Stimulated activated CD4-positive, alpha-beta T cell treated with anti-CD3 and anti-CD28 coated beads, Interleukin-1b, Interleukin-23, amount 100 ng/mL, for 48 hours (primary cell): ENCODE data around the gene PSMC5.

Experiments used
- DNase-seq: peaks from one replicate; pipeline ENCODE4 v3.0.0-alpha.2; 2020

Gene PSMC5

DNA sequence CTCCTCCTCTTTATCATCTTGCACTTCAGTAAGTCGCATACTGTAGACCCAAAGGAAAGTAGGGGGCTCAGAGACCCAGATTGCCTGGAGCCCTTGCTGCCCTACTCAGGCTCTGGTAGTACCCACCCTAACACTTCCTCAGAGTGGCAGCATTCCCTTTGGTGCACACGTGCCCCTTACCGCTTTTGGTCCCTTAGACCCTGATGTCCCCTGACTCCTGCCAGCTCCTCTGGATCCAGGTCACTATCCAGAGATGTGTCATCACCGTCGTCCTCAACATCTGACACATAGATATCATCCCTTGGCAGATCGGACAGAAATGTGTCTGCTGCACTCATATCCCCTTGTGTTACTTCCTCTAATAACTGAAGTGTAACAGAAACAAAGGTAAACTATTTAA, 5.4 kb upstream of the PSMC5 start:
- DNase-seq: no peak

- DNase-seq: no peak
Measured at GRCh38 chr17:63822537-63822936, 4.7 kb upstream of the PSMC5 start.

DNA sequence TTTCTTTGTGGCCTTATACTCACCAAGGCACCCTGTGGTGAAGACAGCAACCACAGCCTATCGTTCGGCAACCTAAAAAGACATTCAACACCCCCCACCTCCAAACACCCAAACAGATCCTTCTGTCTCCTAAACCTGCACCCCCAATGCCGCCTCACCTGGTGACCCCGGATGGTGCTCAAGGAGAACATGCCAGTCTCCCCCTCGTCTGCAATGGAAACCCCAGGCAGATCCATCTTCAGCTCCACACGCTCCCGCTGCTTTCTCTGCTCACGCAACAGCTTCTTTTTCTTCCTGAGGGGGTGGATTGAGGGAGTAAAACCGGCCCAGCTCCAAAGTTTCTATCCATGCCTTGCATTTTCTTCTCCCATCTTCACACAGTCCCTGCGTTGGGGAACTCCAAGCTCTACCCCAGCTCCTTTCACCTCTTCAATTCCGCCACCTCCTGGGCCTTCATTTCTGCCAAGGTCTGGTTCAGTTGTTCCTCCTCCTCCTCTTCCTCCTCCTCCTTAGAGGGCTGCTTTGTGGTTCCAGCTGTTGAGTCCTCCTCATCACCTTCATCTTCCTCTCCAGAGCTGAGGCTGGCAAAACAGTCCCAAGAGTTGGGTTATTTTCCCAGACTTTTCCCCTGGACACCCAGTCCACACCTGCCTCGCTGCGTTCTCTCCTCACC, 3.4 kb upstream of the PSMC5 start:
- DNase-seq: no peak

DNA sequence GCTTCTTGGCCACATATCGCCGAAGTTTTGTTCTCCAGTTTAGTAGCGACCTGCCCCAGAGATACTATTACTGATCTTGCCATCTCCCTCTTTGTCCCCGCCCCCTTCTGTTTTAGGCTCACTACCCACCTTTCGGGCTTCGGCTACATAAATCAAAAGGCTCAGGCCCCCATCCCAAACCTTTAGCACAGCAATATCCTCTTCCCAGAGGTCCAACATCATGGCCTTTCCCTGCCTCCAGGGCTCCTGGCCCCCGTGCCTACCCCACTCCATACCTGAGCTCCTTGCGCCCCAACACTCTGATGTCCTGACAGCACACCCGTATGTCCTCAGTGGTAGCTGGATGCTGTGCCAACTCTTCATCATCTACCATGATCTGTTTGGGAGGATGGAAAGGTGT, 2.9 kb upstream of the PSMC5 start:
- DNase-seq: no peak

- DNase-seq: no peak
Measured at GRCh38 chr17:63826468-63827001, 696 bp upstream of the PSMC5 start.

DNA sequence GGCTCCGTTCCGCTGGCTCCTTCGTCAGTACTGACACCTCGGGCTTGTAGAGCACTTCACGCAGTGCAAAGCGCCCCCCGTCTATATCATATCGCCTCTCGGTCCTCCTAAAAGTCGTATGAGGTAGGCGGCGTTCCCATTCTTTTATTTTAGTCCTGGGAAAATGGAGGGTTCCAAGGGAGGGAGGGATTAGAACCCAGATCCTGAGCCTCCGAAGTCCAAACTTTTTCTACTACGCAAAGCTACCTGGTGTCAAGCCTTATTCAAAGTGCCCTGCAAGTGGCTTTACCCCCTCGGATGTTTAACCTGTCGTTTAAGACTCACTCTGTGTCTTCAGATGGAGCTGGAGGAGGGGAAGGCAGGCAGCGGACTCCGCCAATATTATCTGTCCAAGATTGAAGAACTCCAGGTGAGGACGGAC, 580 bp downstream of the PSMC5 start:
- no peak for DNase-seq

- no peak for DNase-seq
Measured at GRCh38 chr17:63828936-63829335, 1.7 kb downstream of the PSMC5 start.

GRCh38 chr17:63830278-63830677, 3.0 kb downstream of the PSMC5 start:
- DNase-seq: no peak

DNA sequence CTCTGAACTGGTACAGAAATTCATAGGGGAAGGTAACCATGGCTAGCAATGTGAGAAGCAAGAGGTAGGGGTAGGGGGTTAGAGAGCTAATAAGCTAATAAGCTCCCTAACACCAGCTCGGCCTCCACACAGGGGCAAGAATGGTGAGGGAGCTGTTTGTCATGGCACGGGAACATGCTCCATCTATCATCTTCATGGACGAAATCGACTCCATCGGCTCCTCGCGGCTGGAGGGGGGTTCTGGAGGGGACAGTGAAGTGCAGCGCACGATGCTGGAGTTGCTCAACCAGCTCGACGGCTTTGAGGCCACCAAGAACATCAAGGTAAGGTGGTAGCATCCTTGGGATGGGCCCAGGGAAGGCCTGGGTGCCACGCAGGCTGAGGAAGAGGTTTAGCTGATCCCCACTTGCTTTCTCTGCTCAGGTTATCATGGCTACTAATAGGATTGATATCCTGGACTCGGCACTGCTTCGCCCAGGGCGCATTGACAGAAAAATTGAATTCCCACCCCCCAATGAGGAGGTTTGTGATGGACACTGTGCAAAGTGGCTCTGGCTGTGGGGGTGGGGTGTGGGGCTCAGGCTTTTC, 3.8 kb downstream of the PSMC5 start:
- no peak for DNase-seq

GRCh38 chr17:63831505-63831904, 4.3 kb downstream of the PSMC5 start:
- DNase-seq: no peak

DNA sequence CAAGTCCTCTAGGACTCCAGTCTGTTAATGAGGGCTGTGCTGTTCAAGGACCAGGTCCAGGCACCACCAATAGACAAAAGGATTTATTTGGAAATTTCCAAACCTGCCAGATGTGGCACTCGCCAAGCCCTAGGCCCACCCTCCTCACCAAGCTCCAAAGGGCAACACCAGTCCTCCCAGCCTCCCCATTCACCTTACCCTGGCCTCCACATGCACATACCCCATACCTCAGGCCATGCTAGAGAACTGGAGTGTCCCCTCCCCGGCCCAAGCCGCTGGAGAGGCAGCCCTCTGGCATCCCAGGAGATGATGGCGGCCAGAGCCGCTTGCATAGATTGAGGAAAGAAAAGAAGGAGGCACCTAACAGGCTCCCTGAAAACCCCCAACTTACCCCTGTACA, 4.8 kb downstream of the PSMC5 start:
- DNase-seq: no peak

- no peak for DNase-seq
Measured at GRCh38 chr17:63832455-63832854, 5.2 kb downstream of the PSMC5 start.

GRCh38 chr17:63833026-63833740, 6.0 kb downstream of the PSMC5 start:
- no peak for DNase-seq

DNA sequence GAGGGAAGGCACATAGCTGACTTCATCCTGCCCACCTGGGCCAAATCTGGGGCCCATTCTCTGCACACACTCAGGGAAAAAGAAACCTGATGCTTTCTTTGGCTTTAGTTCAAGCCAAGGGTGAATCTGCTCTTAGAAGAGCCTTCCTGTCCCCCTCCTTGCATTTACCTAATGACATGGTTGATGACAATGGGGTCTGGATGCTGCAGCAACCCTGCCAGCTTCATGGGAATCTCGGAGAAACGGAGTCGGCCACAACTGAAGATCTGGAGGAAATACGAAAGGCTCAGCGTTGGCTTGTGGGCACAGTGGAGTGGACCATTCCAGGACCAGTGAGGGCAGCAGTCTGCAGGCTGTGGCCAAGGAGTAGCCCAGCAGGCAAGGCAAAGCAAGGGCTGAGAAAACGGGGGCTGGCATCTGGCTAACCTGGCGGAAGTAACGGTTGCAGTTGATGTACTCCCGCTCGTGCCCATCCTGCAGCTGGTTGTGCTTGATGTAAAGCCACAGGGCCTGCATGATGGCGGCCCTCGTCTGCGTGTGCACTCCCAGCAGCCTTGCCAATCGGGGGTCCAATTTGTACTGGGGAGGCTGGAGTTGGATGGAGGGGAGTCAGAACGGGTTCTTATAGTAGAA, 6.6 kb downstream of the PSMC5 start:
- no peak for DNase-seq

GRCh38 chr17:63834431-63835166, 7.4 kb downstream of the PSMC5 start:
- no peak for DNase-seq

- DNase-seq: no peak
Measured at GRCh38 chr17:63835167-63835720, 8.0 kb downstream of the PSMC5 start.

DNA sequence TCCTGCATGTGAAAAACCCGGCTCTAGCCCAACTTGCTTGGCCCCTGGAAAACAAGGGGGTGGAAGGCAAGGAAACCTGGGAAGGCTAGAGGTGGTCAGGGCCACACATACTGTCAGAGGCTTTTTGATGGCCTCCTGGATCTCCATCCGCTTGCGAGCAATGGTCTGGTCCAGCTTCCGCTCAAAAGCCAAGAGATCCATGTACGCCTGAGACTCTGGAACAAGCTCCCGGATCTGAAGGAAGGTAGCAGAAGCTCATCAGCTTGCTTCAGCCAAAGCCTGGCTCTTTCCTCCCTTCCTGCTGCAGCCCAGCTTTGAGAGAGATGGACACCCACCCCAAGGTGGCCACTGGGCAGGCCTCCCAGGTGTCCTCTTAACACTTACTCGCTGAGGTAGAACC, 9.6 kb downstream of the PSMC5 start:
- no peak for DNase-seq

DNA sequence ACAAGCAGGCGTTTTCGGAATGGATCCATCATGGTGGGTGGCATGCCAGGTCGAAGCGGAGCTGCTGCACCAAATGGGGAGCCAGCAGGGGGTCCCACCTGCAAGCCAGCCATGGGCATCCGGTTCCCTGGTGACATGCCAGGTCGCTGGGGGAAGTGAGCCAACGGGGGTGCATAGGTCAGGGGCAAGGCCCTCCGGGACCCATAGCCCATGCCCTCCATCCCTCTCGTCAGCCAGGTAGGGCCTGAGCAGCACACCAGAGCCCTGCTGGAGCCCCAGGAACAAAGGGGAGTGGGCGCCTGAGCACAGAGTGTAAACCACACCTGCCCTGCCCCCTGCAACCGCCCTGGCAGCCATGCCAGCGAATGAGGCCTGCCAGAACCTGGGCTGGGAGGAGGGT, 10.2 kb downstream of the PSMC5 start:
- no peak for DNase-seq

DNA sequence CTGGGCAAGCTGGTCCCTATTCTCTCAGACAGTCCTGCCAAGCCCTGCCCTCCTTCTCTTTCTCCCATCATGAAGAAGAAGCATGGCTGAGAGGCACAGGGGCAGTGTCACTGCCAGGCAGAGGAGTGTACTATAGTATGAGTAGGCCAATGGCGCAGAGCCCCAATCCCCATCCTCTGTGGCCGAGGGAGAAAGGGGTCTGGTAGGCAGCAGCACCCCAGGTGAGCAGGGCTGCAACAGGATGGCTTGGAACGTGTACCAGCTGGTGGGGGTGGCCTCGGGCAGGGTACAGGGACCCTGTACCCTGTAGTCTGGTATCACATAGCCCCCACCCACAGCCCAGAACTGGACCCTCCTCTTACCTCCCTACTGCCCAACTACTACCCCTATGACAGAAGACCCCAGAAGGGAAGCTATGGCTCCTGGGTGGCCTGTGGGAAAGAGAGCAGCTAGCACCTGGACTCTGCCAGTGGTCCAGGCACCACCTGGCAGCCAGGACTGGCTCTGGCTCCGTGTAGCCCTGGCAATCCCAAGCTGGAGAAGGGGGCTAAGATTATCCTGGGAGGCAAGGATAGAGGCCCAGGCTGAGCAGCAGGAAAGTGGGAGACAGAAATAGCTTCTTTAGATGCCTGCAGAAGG, 10.8 kb downstream of the PSMC5 start:
- DNase-seq: no peak

DNA sequence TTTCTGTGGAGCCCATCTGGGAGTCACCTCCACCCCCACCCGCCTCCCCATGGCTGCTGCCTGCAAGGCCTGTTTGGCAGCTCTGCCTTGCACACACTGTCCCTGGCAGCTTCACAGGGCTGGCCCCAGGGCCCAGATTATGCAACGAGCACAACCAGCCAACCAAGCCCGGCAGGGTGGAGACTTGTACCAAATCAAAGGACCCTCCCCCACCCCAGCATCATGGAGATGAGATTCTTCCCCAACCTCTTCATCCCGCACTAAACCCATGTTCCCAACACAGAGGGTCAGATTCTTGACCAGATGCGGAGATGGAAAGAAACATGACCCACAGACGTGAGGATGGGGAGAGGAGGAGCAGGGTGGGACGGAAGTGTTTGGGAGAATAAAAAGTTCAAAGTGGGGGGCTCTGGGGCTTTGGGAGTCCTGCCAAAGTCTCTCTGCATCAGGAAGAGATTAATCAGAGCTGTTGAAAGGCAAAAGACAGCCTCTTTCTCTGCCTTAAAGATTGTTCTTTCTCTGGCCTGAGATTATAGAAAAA, 11.5 kb downstream of the PSMC5 start:
- no peak for DNase-seq

- no peak for DNase-seq
Measured at GRCh38 chr17:63840591-63841349, 13.5 kb downstream of the PSMC5 start.
